HFF-Myc (cell line): Measurements from ENCODE around the gene VPS13A.

Experiments used
- DNase-seq: peaks from one replicate; pipeline ENCODE4 v3.0.0-alpha.2; 2011; ENCODE audit warnings: low read depth; ENCODE audit errors: extremely low read depth
- H3K4me3 ChIP-seq: replicated peaks from 2 replicates; pipeline ENCODE4 v1.5.1; 2011; ENCODE audit warnings: low read depth, mild to moderate bottlenecking, control low read depth, low read length
- CTCF ChIP-seq: IDR thresholded peaks from 2 replicates; pipeline ENCODE4 v1.5.1; 2012; ENCODE audit warnings: mild to moderate bottlenecking, low read depth, low read length, control low read depth; ENCODE audit errors: missing control alignments

The VPS13A gene

GRCh38 chr9:77152289-77152688 is 25.0 kb upstream of the VPS13A start:
- H3K4me3 ChIP-seq = no peak overlapping the region

GRCh38 chr9:77156646-77157371 is 20.5 kb upstream of the VPS13A start:
- no peak for DNase-seq
- no peak overlapping the region for H3K4me3 ChIP-seq
- TF ChIP-seq CTCF = no peak

More at GRCh38 chr9:77152289-77152688, 25.0 kb upstream of the VPS13A start:
- TF ChIP-seq CTCF = no peak
- DNase-seq = no peak

GRCh38 chr9:77158772-77159513 is 18.4 kb upstream of the VPS13A start:
- DNase-seq = no peak
- H3K4me3 ChIP-seq = no peak overlapping the region
- no peak for TF ChIP-seq CTCF

GRCh38 chr9:77161191-77161590 is 16.1 kb upstream of the VPS13A start:
- no peak overlapping the region for H3K4me3 ChIP-seq
- TF ChIP-seq CTCF = no peak
- no peak for DNase-seq

- no peak for TF ChIP-seq CTCF
- H3K4me3 ChIP-seq = no peak overlapping the region
- DNase-seq = no peak
These were observed 15.4 kb upstream of the VPS13A start for GRCh38 chr9:77161966-77162365.

- no peak for DNase-seq
- no peak overlapping the region for H3K4me3 ChIP-seq
- TF ChIP-seq CTCF = no peak
These were observed 15.0 kb upstream of the VPS13A start for GRCh38 chr9:77162366-77162765.

- TF ChIP-seq CTCF = no peak
- no peak for DNase-seq
- H3K4me3 ChIP-seq = no peak overlapping the region
These were observed 13.4 kb upstream of the VPS13A start for GRCh38 chr9:77163884-77164283.
